B cell (primary cell): ENCODE data around the gene TNNI3K.

Source experiments
- CTCF ChIP-seq: fragments of 200-600 bp; IDR thresholded peaks from one replicate; pipeline ENCODE4 v1.8.0; 2022; ENCODE audit warnings: antibody characterized with exemption, mild to moderate bottlenecking
- EZH2 ChIP-seq: IDR thresholded peaks from 2 replicates; pipeline ENCODE4 v1.6.1; 2012; ENCODE audit warnings: borderline replicate concordance, low read depth, mild to moderate bottlenecking, moderate library complexity, low read length; ENCODE audit not compliant: insufficient read depth, poor library complexity, severe bottlenecking

- TF ChIP-seq CTCF, result no peak
- no peak for TF ChIP-seq EZH2
Observed at GRCh38 chr1:74431531-74431930, 196.3 kb downstream of the TNNI3K start.
